Germinal center (tissue), 1 donor: ENCODE results near the gene DHRS13.
"Not testable (repeated sequence)": the region's sequence is repeated elsewhere in the genome, so short reads cannot be mapped to it uniquely, and the experiment has no call there.

Experiments
- DNase-seq: peaks from one replicate; pipeline ENCODE4 v3.0.0; 2012; ENCODE audit warnings: mixed read lengths, low spot score

Gene DHRS13

DNA sequence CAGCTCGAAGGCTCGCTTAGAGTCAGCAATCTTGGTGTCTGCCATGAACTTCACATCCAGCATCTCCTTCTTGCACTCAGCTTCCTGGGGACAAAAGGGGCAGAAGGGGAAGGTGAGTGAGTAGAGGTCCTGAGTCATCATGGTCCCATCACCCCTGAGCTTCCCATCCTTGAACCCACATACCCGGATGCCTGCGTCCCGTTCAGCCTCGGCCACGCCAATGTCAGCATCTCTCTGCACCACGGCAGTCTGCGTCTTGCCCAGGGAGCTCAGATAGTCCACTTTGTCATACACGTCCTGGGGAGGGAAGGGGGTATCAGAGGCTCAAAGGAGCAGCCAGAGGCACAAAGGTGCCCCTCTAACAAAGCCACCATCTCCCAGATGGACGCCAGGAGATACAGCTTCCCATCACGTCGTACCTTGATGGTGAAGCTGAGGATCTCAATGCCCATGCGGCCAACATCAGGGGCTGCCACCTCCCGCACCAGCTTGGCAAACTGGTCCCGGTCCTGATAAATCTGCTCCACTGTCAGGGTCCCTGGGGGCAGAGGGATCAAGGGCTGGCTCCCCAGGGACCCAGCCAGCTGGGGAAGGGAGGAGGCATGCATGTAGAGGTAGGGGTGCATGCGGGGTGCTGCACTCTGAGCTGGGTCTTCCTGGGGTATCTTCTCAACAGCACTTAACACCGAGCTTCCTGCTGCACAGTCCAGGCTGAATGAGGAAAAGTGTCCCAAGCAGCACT lies 20.6 kb downstream of the DHRS13 start:
- no peak for DNase-seq

DNA sequence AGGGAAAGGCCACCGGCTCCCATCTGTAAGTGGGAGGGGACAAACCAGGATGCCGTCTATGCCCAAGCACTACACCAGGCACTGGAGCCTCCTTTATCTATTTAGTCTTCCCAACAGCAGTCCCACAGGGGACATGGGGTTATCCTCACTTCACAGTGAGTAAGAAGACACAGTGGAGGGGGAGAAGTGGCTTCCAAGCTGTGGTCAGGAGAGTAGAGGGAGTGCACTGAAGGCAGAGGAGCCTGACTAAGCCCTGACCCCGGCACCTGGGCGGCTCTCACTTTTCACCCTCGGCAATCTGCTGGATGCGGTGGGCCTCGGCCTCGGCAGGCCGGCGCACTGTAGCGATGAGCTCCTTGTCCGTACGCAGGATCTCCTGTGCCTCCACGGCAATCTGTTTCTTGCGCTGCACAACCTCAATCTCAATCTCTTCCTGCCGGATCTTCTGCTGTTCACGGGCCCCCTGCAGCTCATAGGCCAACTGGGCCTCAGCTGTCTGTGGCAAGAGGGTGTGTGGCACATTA lies 21.3 kb downstream of the DHRS13 start:
- no peak for DNase-seq

DNA sequence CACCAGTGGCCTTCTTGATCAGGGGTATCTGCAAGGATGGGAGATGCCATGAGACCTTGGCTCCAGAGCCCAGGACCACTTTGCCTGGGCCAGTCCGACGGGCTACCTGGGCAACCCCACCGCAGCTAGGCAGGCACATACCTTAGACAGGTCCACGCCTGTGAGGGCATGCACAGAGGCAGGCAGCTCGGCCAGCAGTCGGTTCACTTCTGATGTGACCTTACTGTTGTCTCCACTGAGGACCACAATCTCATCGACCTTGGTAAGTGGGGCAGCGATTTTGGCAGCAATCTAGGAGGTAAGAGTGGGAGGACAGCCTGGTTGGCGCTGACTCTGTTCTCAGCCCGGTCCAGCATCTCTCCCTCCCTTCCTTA lies 22.3 kb downstream of the DHRS13 start:
- DNase-seq, result no peak

DNA sequence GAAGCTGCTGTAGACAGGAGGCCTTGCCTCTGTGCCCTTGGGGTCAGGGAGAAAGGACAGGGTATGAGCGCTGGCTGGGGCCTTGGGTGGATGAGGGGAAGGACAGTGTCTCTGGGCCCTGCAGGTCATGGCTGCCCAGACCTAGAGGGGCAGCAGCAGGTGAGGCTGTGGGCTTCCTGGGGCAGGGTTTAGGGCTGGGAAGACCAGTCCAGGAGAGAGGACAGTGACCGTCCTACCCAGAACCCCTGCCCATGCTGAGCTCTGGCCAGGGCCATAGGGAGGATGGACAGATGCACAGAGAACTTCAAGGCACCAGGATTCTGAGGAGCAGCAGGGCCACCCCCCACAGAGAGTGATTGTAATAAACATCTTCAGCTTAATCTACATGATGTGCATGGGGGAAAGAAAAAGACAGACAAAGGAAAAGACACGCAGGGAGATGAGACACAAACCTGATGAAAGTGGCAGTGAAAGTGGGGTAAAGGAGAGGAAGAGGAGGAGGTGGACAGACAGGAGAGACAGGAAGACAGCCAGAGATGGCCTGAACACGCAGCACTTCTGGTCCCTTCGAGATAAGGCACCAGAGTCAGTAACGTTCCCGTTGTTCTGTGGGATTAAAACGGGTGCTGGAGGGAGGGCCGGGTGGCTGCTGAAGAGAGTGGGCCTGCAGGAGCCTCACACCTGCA lies 22.9 kb downstream of the DHRS13 start:
- no peak for DNase-seq

DNA sequence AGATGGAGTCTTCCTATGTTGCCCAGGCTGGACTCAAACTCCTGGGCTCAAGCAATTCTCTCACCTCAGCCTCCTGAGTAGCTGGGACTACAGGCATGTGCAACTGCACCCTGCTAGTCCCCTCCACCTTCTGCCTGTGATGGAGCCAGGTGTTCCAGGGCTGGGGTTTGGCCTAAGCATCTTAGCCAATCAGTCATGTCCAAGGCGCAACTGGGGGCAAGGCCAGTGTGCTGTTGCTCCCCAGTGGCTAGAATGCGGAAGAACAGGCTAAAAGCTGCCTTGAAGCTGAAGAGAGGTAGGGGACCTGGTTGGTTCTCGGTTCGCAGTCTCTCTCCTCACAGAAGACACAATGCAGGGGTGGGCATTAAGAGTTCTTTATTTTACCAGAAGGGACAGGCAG lies 23.9 kb downstream of the DHRS13 start:
- DNase-seq, result peak; percentile 34

DNA sequence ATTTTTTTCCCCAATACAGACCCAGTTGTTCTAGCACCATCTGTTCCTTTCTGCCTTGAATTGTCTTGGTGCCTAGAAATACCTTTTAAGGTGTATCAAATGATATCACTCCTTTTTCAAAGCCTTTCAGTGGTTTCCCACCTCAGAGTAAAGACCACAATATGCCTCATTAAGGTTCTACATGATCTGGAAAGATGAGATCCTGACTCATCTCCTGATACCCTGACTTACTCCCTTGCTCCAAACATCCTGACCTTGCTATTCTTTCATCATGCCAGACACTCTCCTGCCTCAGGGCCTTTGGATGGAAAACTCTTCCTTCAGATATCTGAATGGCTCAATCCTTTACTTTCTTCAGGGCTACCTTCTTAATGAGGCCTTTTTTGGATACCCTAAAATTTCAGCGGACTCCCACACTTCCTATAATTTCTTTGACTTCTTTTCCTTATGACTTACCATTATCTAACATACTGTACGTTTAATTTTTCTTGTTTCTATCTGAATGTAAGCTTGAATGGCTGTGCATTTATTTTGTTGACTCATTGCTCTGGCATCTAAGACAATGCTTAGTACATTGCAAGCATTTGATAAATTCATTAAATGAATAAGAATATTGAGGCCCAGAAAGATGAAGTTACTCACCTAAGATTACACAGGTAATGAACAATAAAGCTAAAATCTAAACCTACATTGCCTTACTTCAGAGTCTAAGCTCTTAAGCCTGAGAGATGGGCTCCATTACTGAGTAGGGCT lies 24.5 kb downstream of the DHRS13 start:
- no peak for DNase-seq

DNA sequence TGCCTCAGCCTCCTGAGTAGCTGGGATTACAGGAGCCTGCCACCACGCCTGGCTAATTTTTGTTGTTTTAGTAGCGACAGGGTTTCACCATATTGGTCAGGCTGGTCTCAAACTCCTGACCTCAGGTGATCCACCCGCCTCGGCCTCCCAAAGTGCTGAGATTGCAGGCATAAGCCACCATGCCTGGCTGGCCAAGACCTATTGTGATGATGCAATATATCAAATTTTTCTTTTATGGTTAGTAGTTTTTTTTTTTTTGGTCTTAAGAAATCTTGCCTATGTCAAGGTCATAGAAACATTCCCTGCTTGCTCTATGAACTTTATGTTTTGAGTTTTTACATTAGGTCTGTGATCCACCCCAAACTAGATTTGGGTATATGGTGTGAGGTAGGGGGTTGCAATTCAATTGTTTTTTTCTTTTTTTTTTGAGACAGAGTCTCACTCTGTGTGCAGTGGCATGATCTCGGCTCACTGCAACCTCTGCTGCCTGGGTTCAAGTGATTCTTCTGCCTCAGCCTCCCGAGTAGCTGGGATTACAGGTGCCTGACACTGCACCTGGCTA lies 25.6 kb downstream of the DHRS13 start:
- not testable (repeated sequence) for DNase-seq

DNA sequence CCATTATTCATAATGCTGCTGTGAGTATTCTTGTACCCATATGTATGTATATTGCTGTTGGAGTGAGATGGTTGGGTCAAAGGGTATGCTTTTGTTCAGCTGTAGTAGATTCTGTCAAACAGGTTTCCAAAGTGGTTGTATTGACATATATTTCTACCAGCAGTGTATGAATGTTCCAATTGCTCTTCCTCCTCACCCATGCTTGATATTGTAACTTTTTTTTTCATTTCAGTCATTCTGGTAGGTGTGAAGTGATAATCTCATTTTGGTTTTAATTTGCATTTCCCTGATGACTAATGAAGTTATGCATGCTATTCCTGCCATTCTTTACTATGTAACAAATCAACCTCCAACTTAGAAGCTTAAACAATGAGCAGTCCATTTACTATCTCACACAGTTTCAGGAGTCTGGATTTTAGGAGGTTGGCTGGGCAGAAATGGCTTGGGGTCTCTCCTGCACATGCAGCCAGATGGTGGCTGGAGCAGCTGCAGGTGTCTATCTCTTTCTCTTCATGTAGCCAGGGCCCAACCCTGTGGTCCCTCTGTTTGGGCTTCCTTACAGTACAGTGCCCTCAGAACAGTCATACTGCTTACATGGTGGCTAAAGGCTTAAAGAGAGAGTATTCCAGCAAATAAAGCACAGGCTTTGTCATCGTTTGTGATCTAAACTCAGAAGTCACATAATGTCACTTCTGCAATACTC lies 26.9 kb downstream of the DHRS13 start:
- DNase-seq, result no peak

DNA sequence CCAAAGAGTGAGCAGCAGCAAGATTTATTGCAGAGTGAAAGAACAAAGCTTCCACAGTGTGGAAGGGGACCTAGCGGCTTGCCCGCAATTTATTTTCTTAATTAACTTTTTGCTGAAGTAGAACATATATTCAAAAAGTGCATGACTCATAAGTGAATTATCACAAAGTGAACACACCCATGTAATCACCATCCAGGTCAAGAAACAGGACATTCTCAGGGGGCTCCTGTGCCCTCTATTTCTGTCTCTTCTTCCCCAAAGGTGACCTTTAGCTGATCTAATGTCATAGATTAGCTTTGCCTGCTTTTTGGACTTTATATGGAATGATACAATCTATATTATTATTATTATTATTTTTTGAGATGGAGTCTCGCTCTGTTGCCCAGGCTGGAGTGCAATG lies 28.1 kb downstream of the DHRS13 start:
- DNase-seq, result no peak

DNA sequence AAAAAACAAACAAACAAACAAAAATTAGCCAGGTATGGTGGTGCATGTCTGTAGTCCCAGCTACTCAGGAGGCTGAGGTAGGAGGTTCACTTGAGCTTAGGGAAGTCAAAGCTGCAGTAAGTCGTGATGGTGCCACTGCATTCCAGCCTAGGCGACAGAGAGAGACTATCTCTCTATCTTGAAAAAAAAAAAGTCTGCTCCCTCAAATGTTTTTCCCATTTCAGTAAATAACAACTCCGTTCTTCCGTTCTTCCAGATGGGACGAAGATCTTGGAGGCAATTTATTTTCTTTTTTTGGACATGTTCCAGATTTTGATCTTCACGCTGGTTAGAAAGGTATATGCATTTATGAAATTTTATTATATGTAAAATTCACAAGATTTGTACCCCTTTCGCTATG lies 29.0 kb downstream of the DHRS13 start:
- no peak for DNase-seq

DNA sequence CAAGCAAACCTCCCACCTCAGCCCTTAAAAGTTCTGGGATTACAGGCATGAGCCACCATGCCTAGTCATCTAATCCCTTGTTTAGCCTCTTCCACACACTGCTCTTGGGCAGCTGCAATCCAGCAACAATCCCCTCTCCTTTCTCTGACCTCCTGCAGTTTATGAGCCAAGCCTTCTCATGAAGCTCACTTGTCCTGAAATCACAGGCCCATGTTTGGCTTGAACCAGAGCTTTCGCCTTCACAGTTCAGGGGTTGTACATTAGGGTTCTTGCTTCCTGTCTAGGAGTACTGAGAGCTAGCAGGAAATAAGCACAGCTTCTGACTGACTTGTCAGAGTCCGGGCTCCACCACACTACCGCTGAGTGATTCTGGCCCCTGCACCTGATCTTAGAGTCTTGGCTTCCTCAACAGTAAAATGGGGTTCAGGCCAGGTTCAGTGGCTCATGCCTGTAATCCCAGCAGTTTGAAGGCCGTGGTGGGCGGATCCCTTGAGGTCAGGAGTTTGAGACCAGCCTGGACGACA lies 31.8 kb downstream of the DHRS13 start:
- DNase-seq, result peak; percentile 65

DNA sequence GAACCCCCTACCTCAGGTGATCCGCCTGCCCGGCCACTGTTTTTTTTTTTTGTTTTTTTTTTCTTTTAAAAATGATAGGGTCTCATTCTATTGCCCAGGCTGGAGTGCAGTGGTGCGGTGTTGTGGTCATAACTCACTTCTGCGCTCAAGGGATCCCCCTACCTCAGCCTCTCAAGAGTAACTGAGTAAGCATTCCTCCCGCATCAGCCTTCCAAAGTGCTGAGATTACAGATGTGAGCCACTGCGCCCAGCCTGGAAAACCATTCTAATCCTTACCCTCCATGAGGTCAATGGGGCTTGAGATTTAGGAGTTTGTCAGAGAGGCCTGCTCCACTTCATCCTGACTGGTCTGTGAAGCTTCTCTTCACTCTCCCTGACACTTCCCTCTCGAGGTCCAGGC lies 35.6 kb downstream of the DHRS13 start:
- no peak for DNase-seq

DNA sequence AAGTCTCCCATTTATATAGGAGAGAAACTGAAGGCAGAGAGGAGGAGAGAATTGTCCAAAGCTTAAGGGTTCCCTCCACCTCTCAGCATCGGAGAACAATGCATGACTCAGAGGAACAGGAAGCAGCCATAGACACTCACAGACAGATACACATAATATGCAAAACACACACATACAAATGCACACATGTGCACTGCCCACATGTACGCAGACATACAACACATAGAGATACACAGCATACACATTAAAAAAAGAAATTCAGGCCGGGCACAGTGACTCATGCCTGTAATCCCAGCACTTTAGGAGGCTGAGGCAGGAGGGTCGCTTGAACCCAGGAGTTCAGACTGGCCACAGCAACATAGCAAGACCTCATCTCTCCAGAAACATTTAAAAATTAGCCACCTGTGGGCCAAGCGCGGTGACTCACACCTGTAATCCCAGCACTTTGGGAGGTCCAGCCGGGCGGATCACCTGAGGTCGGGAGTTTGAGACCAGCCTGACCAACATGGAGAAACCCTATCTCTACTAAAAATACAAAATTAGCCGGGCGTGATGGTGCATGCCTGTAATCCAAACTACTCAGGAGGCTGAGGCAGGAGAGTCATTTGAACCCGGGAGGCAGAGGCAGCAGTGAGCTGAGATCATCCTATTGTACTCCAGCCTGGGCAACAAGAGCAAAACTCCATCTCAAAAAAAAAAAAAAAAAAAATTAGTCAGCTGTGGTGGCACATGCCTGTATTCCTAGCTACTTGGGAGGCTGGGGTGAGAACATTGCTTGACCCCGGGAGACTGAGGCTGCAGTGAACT lies 36.7 kb downstream of the DHRS13 start:
- DNase-seq, result peak; percentile 61

DNA sequence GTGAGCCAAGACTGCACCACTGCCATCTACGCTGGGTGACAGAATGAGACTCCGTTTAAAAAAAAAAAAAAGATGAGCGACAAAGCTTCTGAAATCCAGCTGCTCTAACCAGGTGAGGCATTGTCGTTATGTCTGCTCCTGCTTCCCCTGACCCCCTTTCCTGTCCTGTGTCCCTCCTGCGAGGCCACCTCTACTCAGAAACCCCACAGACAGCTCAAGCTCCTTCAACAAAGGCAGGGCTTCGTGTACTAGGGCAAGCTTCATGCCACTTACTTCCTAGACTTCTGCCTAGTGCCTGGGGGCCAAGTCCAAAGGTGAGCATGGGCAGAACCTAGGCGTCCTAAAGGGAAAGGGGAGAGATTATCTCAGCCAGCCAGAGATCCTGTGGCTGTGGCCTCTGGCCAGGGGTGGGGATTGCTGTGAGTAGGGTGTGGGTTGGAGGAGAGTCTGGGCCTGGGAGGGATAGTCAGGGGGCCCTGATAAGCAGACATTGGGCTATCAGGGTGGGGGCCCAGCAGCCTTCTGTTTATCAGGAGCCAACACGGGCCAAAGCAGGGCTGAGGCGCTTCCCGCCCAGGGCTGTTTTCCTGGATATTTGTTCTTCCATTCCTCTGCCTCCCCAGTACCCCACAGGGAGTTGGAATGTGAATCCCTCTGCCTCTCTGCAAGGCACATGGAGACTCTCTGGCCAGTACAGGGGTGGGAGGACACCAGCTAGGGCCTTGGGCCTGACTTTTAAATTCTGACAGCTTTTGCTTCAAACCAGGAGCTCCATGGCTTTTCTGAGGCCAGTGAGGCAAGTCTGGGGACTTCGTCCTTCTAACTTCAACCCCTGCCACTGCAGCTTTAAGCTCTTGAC lies 37.7 kb downstream of the DHRS13 start:
- no peak for DNase-seq

DNA sequence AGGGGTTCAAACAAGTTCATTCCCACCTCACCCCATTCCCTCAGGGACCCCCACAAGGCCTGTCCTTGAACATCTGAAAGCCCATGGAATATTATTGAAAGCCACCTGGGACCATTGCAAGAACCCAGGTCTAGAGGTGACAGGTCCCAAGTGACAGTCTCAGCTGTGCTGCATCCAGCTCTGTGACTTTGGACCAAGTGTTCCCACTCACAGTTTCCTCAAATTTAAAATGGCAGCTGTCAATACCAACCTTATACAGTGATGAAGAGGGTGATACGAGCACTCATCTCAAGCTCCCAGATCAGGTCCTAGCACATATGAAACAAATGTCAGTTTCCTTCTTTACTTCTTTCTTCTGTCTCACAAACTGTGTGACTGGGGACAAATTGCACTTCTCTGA lies 38.9 kb downstream of the DHRS13 start:
- no peak for DNase-seq

DNA sequence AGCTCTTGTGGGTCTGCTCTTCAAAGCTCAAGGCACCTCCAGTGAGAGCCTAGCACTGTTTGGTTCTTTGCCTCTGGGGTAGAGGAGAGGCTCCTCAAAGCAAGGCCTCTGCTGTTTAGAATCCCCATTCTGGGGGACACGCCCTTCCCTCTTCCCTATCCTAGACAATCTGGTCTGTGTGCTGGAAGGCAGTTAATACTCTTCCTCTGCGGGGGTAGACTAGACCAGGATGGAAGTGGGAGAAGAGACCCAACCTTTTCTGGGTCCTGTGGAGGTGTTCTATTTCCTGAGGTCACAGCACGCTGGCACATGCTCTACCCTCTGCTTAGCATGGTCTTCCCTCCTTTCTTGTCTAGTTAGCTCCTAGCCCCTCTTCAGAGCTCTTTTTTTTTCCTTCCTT lies 40.3 kb downstream of the DHRS13 start:
- DNase-seq, result no peak

DNA sequence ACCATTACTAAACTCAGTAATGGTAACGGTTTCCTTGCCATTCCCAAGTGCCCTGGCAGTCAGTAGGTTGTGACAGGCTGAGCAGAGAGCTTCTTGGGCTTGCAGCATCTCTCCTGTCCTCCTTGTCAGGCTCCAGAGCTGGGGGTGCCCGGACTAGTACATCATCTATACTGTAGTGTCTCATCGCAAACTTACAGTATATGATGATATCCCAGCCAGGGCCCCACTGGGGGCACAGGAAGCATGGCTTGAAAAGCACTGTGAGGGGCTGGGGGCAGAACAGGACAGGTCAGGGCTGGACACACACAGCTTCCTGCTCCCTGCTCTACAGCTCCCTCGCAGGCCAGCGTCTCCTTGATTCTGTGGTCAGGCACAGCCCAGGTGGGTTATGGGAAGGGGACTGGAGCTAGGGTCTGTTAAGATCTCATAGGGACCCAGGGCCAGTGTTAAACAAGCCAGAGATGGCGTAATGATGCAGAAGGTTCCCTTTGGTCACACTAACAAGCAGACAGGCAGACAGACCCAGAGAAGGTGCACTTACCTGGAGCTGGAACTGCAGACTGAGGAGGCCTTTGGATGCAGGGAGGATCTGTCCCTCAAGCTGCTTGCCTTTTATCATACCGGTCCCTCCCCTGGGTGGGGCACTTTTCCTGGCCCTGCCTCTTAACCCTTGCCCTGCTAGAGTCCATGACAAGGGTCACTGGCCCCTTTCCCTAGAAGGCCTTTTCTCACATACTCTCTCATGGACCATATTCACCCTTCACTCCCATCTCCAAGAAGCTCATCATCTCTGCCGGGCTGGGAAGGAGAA lies 41.3 kb downstream of the DHRS13 start:
- no peak for DNase-seq

DNA sequence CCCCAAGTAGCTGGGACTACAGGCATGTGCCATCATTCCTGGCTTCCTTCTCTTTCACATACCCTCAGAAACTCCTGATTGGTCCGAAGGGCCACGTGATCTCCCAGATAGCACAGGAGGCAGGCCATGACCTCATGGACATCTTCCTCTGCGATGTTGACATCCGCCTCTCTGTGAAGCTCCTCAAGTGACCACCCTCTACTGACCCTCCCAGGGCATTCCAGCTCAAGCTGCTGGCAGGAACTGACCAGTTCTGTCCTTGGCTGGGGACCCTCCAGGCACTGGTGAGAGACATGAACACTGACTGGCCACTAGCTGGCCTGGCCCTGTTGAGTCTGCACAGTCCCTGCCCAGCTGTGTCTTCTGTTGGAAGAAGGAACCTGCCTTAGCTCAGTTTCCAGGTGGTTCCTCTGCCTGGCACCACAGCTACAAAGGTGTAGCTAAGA lies 42.5 kb downstream of the DHRS13 start:
- DNase-seq, result no peak

DNA sequence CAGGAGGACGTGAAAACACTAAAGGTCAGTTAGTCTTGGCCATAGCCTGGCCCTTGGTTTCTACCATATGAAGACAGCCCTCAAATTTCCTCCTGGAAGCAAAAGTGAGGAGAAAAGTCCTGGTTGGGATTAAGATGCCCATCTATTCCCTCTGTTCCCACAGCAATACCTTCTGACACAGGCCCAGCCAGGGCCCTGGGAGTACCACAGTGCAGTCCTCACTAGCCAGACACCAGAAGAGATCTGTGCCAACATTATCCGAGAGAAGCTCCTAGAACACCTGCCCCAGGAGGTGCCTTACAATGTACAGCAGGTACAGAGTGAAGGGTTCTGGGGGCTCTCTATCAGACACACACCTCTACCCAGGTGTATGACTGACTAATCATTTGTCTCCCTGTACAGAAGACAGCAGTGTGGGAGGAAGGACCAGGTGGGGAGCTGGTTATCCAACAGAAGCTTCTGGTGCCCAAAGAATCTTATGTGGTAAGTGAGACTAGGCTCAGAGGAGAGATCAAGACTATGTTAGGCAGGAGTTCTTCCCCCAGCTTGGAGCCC lies 44.0 kb downstream of the DHRS13 start:
- DNase-seq, result no peak
